Smooth muscle cell of trachea (primary cell): ENCODE measurements around the gene A1BG. TPM values are rescaled to one million over a fixed set of nuclear protein-coding genes. Genes with fewer than 3 reads are reported as not detected.

Source experiments
- total RNA-seq: library from RNA; depleted of rRNA; stranded (reverse); fragments of >200 nt; gene quantifications from 2 replicates; pipeline ENCODE4 v1.2.1, GENCODE V29; 2014

Gene A1BG
- total RNA-seq = 10.6 and 26.5 TPM in 2 replicates

GRCh38 chr19:58352760-58353671 is at the start of gene A1BG:
Gene A1BG, minus strand, starts transcription at chr19:58353492. Its CDS starts 55 bp downstream, at chr19:58353437.

GRCh38 chr19:58395220-58395978 is 42.1 kb upstream of the A1BG start, which contains the start of gene RNF225:
Gene RNF225, plus strand, starts transcription at chr19:58395656. Its CDS starts 434 bp downstream, at chr19:58396090.

DNA sequence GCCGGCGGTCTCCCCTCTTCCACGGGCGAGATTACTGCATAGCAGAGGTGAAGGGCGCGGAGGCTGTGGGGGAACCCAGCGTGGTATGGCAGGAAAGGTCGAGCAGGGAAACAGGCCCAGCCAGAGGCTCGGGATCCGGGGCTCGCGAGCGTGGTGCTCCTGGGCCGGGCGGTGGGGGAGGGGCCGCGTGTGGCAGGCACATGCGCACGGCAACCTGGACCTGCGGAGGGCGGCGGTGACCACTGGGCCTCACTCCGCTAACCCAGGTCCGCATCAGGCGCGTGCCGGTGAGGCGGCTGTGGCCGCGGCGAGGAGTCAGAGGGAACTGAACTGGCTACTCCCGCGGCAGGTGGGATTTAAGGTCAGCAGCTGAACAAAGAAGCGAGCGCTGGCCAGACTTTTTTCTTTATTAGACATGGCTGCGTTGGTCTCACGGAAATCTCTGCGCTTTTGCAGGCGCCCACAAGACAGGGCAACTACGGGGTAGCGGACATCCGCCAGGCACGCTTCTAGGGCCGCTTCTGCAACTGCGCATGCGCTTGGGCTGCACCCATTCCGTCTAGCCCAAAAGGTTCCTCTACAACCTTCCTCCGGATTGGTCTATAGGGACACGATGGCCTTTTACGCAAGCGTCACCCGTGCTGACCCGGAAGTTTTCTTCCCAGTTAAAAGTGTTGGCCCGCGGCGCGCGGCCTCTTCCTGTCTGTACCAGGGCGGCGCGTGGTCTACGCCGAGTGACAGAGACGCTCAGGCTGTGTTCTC is 33.5 kb upstream of the A1BG start, which contains the start of gene RPS5:
Gene RPS5, plus strand, starts transcription at position 694 of the 762 bp plus-strand sequence. CDS start 869 bp downstream, outside the sequence.

GRCh38 chr19:58380662-58381459 is 27.6 kb upstream of the A1BG start, which contains the start of gene ZNF837:
Gene ZNF837, minus strand, starts transcription at chr19:58381030. Its CDS starts 11,698 bp downstream, at chr19:58369332.

DNA sequence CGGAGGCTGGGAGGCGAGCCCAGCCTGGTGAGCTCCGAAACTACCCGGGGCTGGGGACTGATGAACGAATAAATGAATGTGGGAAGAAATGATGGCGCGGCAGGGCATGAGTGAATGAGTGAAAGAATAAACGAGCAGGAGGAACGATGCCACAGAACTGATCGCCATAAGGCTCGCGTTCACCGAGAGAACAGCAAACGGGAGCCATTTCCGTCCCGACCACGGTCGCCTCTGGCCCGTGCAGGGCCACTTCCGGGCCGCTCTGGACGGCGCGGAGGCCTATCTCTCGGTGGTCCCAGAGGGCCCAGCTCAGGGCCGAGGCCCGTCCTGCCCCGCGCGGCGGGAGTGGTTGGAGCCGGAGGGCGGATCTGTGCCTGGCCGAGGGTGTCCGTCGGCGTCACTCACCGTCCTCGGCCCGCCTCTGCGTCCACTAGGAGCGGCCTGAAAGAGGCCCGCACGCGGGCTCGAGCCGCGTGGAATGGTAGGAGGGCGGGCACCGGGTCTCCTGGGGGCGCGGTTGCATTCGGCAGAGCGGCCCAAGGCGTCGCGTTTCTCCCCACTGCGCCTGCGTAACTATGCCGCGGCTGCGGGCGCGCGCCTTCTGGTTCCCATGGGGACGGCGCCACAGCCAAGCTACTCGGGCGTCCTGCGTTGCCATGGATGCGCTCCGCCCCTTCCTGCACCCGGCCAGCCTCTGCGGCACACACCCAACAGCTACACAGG is 9.1 kb upstream of the A1BG start, which contains the start of gene ZNF497:
Gene ZNF497, minus strand, starts transcription at position 480 of the 723 bp plus-strand sequence. CDS start 5,116 bp downstream, outside the sequence.

GRCh38 chr19:58326914-58327726 is 26.2 kb downstream of the A1BG start, which contains the start of gene ZSCAN22:
Gene ZSCAN22, plus strand, starts transcription at chr19:58326994. Its CDS starts 7,809 bp downstream, at chr19:58334803.

GRCh38 chr19:58305065-58305931 is 48.0 kb downstream of the A1BG start, which contains the start of gene ERVK3-1:
Gene ERVK3-1, plus strand, starts transcription at chr19:58305377. Its CDS starts 6,792 bp downstream, at chr19:58312169.

Other genes with a start within 250 kb of the A1BG start
- gene ZNF329, start 202.7 kb downstream of the A1BG start, total RNA-seq = 17.5 and 21.2 TPM in 2 replicates
- gene ZNF274, start 170.4 kb downstream of the A1BG start, total RNA-seq = 27.8 and 32.1 TPM in 2 replicates
- 35.9 and 40.7 TPM in 2 replicates for gene ZNF544, start 124.6 kb downstream of the A1BG start, total RNA-seq
- 4.9 and 6.1 TPM in 2 replicates for gene ZNF8, start 74.5 kb downstream of the A1BG start, total RNA-seq
- gene ERVK3-1, start 48.1 kb downstream of the A1BG start, total RNA-seq = 22.2 and 40.7 TPM in 2 replicates
- gene ZSCAN22, start 26.5 kb downstream of the A1BG start, total RNA-seq = 3.2 and 3.3 TPM in 2 replicates
- gene ZNF497, start 9.3 kb upstream of the A1BG start, total RNA-seq = 0.87 and 2.0 TPM in 2 replicates
- 3.2 and 3.8 TPM in 2 replicates for gene ZNF837, start 27.5 kb upstream of the A1BG start, total RNA-seq
- gene RPS5, start 33.8 kb upstream of the A1BG start, total RNA-seq = 1,695 and 1,835 TPM in 2 replicates
- gene RNF225, start 42.2 kb upstream of the A1BG start, total RNA-seq = 0.66 TPM in 1 of 2 replicates, not detected in the other
- 18.5 and 33.2 TPM in 2 replicates for gene ZNF584, start 55.2 kb upstream of the A1BG start, total RNA-seq
- gene ZNF132, start 86.7 kb upstream of the A1BG start, total RNA-seq = 12.7 and 14.4 TPM in 2 replicates
- gene ZNF324B, start 98.1 kb upstream of the A1BG start, total RNA-seq = 8.4 and 12.1 TPM in 2 replicates
- 15.4 and 20.5 TPM in 2 replicates for gene ZNF324, start 113.6 kb upstream of the A1BG start, total RNA-seq
- 11.2 and 15.1 TPM in 2 replicates for gene ZNF446, start 122.9 kb upstream of the A1BG start, total RNA-seq
- gene SLC27A5, start 158.5 kb upstream of the A1BG start, total RNA-seq = 3.1 and 5.8 TPM in 2 replicates
- 5.5 and 11.7 TPM in 2 replicates for gene ZBTB45, start 166.3 kb upstream of the A1BG start, total RNA-seq
- 277 and 407 TPM in 2 replicates for gene TRIM28, start 190.6 kb upstream of the A1BG start, total RNA-seq
- gene CHMP2A, start 201.6 kb upstream of the A1BG start, total RNA-seq = 140 and 148 TPM in 2 replicates
- 39.7 and 50.8 TPM in 2 replicates for gene UBE2M, start 205.1 kb upstream of the A1BG start, total RNA-seq
- gene MZF1, start 219.8 kb upstream of the A1BG start, total RNA-seq = 16.1 and 20.7 TPM in 2 replicates